HG03457 (cell line): ENCODE data around the gene P2RX2.
"Not testable (repeated sequence)": the region's sequence is repeated elsewhere in the genome, so short reads cannot be mapped to it uniquely, and the experiment has no call there.

ENCODE experiments used
- ATAC-seq: cut with Tn5 transposase; IDR thresholded peaks from one replicate; pipeline ENCODE4 v1.9.1; 2021; ENCODE audit warnings: moderate number of reproducible peaks; ENCODE audit not compliant: unreplicated experiment

The P2RX2 gene

DNA sequence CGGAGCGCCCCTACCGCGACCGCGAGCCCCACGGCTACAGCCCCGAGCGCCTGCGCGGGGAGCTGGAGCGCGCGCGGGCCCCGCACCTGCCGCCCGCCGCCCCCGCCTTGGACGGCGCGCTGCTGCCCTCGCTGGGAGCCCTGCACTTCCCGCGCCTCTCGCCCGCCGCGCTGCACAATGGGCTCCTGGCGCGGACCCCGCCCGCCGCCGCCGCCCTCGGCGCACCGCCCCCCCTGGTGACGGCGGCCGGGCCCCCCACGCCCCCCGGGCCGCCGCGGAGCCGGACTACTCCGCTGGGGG is 35.2 kb upstream of the P2RX2 start:
- ATAC-seq, result no peak

DNA sequence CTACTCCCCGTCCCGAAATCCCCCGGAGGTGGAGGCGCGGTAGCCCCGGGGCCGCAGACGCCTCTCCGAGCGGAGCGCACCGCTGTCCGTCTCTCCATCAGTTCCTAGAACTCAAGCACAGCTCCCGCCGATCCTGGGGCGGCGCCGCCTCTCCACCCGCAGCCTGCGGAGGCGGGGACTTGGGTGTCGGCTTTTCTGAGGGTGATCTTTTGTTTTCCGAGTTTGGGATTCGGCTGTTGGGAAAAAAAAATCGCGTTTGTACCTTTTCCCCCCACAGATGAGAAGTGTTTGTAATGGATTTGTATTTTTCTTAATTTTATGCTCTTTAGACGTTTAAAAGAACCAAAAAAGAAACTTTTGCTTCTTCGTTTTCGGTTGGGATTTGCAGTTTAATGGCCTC is 34.8 kb upstream of the P2RX2 start:
- no peak for ATAC-seq

DNA sequence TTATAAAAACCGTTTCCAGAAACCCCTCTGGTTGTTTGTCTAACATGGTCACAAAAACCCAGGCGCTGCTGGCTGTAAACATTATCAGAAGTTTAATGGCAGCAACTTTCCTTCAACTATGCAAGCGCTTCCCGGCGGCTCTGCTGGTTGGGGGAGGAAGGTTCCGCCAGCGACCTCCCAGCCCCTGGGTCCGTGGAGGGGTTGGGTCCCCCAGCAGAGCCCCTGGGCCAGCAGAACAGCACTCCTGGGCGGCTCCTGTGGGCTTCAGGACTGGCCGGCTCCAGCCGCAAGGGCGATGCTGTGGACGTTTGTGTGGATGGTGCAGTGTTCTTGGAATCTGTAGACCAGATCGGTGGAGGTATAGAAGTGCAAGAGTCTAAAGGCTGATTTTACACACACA is 34.1 kb upstream of the P2RX2 start:
- no peak for ATAC-seq

DNA sequence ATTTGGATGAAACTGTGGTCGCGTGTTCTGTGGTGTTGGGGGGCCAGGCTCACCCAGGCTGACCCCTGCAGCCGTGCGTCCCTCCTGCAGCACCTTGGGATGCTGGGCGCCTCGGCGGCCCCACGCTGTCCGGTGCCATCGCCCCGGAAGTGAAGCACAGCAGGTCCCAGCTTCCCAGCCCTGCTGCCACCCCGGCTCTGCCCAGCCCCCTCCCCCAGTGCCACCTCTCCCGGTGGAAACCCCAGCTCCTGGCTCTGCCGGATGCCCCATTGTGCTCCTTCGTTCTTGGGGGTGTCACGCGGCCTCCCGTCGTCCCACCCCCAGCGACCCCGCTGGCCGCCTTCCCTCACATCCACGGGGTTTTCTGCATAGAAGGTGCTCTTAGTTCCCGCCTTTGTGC is 33.4 kb upstream of the P2RX2 start:
- ATAC-seq, result no peak

DNA sequence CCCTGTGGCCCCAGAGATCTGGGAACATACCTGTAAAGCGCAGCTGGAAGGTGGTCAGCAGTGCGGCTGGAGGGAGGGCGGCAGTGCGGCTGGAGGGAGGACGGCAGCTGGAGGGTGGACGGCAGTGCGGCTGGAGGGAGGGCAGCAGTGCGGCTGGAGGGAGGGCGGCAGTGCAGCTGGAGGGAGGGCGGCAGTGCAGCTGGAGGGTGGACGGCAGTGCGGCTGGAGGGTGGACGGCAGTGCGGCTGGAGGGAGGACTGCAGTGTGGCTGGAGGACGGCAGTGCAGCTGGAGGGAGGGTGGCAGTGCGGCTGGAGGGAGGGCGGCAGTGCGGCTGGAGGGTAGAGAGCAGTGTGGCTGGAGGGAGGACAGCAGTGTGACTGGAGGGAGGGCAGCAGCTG is 31.6 kb upstream of the P2RX2 start:
- ATAC-seq, result no peak

DNA sequence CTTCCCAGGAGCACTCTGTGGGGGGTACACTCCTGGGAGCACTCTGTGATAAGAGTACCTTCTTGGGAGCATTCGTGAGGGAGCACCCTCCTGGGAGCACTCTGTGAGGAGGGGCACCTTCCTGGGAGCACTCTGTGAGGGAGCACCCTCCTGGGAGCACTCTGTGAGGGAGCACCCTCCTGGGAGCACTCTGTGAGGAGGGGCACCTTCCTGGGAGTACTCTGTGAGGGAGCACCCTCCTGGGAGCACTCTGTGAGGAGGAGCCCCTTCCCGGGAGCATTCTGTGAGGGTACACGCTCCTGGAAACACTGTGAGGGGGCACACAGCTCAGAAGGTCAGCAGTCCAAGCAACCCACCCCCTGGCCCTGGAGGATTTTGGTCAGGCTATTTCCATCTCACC is 30.8 kb upstream of the P2RX2 start:
- no peak for ATAC-seq

DNA sequence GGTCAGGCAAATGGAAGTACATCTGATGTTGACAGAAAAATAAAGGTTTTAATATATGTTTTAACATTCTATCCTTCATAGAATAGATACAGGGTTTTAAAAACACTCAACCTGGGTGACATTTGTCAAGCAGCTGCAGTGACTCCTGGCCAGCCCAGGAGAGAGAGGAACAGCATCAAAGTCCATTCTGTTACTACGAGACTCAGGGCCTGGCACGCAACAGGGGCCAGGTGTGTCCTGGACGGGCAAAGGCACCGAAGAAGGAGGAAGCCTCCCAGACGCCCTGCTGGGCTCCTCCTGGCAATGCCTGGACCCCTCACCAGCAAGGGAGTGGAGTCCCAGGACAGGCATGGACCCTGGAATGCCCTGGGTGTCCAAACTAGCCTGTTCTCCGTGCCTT is 30.3 kb upstream of the P2RX2 start:
- ATAC-seq, result no peak

DNA sequence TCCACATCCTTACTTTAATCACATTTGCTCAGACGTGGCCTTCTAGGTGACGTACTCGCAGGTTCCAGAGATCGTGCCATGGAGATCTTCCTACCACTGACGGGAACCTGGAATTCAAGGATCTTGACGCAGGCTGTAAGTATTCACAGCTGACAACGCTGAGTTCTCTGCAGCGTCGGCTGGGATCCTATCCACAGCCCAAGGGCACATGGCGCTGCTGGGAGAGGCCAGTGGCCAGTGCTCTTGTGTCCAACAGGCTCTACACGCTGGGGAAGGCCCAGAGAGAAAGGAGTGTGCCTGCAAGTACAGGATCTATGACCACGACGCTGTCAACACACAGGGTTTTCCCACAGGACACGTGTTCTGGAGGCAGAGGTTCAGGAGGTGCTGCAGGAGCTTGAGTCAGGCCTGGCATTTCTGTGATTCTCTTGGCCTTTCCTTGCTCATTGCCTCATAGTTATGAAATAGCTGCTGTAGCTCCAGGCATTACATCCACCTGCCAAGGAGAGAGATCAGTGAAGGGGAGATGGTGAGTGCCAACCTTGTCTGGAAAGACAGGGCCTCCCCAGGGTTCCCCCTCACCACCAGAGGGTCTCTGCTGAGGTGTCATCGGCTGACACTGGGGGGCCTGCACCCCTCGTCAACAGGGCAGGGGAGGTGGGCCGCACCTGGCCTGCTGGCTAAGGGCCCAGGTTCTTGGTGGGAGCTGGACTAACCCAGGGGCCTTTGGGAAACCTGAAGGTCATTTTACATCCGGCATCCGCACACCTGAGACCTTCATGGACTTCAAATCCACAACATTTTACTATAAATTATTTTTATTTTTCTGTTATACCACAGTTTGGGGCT is 29.5 kb upstream of the P2RX2 start:
- no peak for ATAC-seq

DNA sequence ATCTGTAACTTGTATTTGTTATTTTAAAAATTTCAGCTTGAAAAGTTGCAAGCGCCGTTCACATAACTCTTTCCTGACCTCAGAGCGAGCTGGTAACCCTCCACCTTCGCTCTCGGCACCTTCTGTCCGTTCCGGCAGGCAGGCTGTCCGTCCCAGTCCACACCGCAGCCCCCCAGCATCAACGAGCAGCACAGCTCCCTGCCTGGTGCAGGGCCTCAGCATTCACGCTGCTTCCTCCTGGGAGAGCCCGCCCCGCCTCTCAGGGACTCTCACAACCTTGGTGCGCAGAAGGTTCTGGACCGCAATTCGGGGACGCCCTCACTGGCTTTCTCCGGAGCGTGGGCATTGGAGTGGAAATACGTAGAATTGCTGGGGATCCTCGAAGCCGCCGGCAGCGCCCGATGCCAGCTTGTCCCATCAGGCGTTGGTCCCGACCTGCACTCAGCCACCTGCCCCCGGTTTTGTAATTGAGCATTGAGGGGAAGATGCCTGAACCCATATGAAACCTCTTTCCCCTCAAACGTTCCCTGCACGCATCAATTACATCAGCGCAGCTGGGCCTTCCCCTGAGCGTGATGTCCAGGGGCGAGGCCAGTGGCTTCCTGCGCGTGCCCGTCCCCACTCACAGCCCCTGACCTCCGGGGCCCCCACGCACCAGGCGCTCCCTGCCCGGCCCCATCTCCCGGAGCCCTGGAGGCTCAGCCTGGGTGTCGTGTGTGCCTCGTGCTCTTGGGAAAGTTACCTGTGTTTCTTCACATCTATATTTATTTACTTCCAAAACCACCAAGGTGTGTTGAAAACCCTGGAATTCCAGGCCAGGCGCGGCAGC is 27.3 kb upstream of the P2RX2 start:
- ATAC-seq, result no peak

DNA sequence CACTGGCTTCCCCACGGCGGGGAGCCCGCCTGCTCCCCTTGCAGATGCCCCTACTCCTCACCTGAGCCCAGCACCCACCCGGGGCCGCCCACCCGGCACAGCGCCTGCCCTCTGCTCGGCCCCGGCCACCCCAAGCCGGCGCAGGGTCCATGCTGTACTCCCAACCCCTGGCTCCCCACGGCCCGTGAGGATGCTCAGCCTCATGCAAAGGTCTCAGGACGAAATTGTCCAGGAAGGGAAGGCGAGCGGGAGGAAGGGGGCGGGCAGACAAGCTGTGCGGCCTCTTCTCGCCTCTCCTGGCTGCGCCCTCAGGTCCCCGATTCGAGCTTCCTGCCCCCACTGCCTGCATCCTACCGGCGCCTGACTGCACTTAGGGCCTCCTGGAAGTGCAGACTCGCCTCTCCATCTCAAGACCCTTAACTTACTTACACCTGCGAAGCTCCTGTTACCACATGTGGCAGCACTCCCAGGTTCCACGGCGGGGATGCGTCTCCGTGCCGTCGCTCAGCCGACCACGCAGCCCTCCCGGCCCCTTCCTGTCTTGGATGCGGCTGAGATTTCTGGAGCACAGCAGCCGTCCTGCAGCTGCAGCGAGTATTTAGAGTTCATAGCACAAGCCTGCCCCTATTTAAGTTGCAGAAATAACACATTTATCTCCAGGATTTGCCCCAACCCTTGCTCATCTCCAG is 26.1 kb upstream of the P2RX2 start:
- no peak for ATAC-seq

DNA sequence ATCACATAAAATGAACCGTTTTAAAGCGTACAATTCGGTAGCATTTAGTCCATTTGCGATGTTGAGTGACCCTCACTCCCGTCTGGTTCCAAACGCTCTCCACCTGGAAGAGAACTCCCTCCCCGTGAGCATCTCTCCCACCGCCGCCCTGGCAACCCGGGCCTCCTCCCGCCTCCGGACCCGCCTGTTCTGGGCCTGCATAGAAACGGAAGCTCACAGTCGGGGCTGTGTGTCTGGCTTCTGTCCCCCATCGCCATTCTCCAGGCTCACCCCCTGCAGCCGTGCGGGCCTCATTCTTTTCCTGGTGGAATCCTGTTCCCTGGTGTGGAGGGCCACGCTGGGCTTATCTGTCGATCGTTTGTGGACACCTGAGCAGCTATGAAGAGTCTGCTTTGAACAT is 25.5 kb upstream of the P2RX2 start:
- no peak for ATAC-seq

DNA sequence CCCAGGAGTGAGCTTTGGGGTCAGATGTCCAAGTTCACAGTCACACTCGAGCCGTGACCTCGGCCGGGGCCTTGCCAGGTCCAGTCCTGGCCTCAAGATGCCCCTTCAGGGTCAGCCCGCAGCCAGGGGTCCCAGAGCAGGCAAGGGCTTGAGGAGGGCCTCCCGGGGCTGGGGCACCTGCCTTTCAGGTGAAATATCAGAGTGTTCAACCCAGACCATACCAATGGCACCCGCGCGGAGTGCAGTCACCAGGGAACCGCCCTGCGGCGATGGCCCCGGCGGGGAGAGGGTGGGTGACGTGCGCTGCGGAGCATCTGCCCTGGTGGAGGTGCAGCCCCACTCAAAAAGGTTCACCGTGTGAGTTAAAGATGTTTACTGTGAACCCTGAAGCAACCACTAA is 25.1 kb upstream of the P2RX2 start:
- ATAC-seq, result no peak

DNA sequence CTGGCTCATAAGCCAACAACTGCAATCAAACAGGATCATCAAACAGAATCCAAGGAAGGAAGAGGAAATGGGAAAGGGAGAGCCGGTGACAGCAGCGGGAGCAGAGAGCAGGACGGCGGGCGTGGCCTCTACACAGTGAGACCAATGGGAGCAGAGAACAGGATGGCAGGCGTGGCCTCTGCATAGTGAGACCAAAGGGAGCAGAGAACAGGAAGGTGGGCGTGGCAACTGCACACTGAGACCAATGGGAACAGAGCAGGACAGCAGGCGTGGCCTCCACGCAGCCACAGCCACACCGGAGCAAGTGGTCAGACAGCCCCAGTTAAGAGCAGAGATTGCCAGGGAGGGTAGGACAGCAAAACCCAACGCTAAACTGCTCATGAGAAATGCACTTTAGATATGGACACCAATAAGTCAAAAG is 24.6 kb upstream of the P2RX2 start:
- no peak for ATAC-seq

DNA sequence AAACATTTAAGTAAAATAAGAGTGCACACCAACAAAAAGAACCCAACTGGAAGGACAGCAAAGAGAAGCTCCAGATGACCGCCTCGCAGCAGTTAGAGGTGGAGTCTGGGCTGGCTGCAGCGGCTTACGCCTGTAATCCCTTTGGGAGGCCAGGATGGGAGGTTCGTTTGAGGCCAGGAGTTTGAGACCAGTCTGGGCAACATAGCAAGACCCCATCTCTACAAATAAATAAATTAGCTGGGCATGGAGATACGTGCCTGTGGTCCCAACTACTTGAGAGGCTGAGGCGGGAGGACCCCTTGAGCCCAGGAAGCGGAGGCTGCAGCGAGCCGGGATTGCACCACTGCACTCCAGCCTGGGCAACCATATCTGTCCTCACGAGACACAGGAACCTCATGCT is 23.4 kb upstream of the P2RX2 start:
- no peak for ATAC-seq

DNA sequence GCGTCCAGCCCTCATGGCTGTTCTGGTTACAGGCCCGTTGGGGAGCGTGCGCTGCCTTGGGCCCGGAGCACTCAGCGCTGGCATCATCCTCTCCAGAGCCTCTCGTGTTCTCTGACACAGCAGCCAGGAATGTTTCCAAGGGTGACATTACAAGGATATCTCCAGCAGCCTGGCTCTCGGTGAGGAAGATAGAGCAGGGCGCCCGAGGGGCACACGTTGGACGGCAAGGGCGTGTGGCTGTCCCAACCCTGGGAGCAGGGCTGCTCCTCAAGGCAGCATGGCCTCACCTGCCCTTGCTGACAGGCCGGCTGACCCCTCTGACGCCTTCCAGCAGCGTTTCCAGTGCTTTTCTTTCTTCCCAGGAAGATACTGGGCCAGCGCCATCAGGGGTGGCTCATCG is 22.6 kb upstream of the P2RX2 start:
- ATAC-seq, result no peak

DNA sequence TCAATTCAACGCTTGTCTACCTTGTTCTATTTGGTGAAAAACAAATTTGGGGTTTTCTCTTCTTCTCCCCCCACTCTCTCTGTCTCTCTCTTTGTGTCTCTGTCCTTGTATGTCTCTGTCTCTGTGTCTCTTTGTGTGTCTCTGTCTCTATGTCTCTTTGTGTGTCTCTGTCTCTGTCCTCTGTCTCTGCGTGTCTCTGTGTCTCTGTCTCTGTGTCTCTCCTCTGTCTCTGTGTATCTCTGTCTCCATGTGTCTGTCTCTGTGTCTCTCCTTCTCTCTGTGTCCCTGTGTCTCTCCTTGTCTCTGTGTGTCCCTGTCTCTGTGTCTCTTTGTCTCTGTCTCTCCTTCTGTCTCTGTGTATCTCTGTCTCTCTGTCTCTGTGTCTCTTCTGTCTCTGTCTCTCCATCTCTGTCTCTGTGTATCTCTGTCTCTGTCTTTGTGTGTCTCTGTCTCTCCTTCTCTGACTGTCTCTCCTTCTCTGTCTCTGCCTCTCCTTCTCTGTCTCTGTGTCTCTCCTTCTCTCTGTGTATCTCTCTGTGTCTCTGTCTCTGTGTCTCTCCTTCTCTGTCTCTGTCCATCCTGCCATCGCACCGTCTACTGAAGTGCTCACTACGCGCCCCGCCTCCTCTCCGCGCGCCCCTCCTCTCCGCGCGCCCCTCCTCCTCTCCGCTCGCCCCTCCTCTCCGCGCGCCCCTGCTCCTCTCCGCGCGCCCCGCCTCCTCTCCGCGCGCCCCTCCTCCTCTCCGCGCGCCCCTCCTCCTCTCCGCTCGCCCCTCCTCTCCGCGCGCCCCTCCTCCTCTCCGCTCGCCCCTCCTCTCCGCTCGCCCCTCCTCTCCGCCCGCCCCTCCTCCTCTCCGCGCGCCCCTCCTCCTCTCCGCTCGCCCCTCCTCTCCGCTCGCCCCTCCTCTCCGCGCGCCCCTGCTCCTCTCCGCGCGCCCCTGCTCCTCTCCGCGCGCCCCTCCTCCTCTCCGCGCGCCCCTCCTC is 21.0 kb upstream of the P2RX2 start:
- ATAC-seq, result no peak

DNA sequence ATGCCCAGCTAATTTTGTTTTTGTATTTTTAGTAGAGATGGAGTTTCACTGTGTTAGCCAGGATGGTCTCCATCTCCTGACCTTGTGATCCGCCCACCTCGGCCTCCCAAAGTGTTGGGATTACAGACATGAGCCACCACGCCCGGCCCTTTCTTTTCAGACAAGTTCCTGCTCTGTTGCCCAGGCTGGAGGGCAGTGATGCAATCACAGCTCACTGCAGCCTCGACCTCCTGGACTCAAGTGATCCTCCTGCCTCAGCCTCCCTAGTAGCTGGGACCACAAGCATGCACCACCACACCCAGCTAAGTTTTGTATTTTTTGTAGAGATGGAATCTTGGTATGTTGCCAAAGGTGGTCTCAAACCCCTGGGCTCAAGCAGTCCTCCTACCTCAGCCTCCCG is 19.1 kb upstream of the P2RX2 start:
- ATAC-seq, result not testable (repeated sequence)

DNA sequence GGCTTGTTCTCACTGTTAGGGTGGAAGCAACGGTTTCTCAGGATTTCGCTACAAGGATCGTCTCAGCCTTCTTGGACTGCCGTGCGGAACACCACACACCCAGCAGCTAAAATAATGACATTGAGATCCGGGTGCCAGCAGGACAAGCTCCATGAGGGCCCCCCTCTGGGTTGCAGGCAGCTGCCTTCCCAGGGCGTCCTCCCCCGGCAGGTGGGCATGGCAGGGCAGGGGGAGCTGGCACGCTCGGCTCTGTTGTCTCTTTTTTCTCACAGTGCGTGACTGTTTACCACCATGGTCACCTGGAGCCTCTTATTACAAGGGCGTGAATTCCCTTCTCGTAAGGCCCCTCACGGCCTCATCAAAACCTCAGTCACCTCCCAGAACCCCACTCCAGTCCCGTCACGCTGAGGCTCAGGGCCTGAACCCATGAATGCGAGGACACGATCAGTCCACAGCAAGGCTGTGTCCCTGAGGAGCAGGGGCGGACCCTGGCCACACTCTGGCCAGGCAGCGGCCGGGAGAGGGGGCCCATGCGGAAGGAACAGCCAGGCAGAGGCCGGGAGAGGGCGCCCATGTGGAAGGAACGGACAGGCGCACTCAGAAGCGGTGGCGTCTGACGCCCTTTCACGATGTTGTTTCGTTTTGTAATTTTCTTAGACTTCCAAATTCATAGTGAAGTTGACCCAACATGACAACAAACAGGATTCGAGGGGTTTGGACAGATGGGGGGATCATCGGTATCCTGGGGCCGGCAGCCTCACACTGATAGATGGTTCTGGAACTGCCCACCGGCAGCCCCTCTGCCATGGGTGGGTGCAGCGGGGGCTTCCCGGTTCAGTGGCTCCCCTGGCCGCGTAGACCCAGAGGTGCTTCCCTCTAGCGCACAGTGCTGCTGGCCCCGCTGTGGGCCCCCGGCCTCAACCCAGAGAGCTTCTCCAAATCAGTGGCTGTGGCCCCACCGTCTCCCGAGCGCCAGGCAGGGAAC is 18.2 kb upstream of the P2RX2 start:
- ATAC-seq, result no peak

DNA sequence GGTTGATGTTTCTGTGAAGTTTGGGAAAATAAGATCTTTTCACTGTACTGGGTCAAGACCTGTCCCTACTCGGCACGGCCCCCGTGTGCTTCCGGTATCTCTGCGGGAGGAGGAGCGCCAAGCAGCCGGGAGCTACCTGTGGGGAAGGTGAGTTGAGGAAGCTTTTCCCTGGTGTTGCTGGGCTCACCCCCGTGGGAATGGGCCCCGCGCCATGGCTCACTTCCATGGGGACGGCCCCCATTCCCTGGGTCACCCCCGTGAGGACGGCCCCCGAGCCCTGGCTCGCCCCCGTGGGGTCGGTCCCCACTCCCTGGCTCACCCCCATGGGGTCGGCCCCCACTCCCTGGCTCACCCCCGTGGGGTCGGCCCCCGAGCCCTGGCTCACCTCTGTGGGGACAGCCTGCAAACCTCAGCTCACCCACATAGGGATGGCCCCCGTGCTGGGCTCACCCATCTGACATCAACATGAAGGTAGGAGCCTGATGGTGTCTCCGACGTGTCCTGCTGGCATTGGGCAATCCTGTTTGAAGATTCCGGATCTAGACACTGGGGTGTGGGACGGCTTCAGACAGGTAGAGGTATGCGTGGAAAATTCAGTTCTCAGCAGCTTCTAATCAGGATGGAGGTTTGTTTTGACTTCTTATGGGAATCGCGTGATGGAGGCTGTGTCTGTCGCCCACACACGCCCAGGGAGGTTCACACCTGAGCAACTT is 17.2 kb upstream of the P2RX2 start:
- ATAC-seq, result no peak
